DND-41 (cell line): ENCODE results near the gene DNASE1L2.
A peak's percentile ranks its signal among the peaks of the same experiment; 100 is the strongest.

ENCODE experiments used
- ATAC-seq: fragments of 200-7000 bp; cut with Tn5 transposase; 3 replicates; pipeline ENCODE4 v1.9.1; 2021; ENCODE audit warnings: low read depth; ENCODE audit not compliant: insufficient read depth
- DNase-seq: peaks from one replicate; pipeline ENCODE4 v3.0.0-alpha.2; 2020
- H2AFZ ChIP-seq: 2 replicates; pipeline ENCODE4 v1.6.0; 2012; ENCODE audit warnings: low read depth, low read length
- H3K27ac ChIP-seq: 2 replicates; pipeline ENCODE4 v1.5.1; 2012; ENCODE audit warnings: low read length, inconsistent platforms
- H3K27me3 ChIP-seq: fragments of 200-600 bp; sonication (generic); 2 replicates; pipeline ENCODE4 v1.6.0; 2012; ENCODE audit warnings: low read length, mild to moderate bottlenecking, inconsistent platforms; ENCODE audit not compliant: insufficient read depth, poor library complexity
- H3K36me3 ChIP-seq: 2 replicates; pipeline ENCODE4 v1.5.1; 2012; ENCODE audit warnings: low read length, inconsistent platforms; ENCODE audit not compliant: insufficient read depth
- H3K4me1 ChIP-seq: 2 replicates; pipeline ENCODE4 v1.5.1; 2012; ENCODE audit warnings: mild to moderate bottlenecking, low read length; ENCODE audit not compliant: insufficient read depth
- H3K4me2 ChIP-seq: 2 replicates; pipeline ENCODE4 v1.6.0; 2012; ENCODE audit warnings: mild to moderate bottlenecking, moderate library complexity, low read length, inconsistent platforms; ENCODE audit not compliant: insufficient read depth
- H3K4me3 ChIP-seq, 2 experiments: fragments of 200-600 bp in 1 of 2; shearing (Covaris generic) in 1 of 2; 2 replicates each; pipeline ENCODE4 v1.5.1; 2012 to 2016; ENCODE audit warnings: inconsistent platforms in 2 of 2, low read length in 2 of 2, mild to moderate bottlenecking in 2 of 2, low read depth in 1 of 2, moderate library complexity in 1 of 2
- H3K79me2 ChIP-seq: 2 replicates; pipeline ENCODE4 v1.6.0; 2012; ENCODE audit warnings: low read length, inconsistent platforms; ENCODE audit not compliant: insufficient read depth
- H3K9ac ChIP-seq: 2 replicates; pipeline ENCODE4 v1.6.0; 2012; ENCODE audit warnings: low read depth, mild to moderate bottlenecking, inconsistent platforms, low read length, moderate library complexity
- H3K9me3 ChIP-seq: 2 replicates; pipeline ENCODE4 v1.5.1; 2012; ENCODE audit warnings: low read length, moderate library complexity, mild to moderate bottlenecking, inconsistent platforms; ENCODE audit not compliant: insufficient read depth, severe bottlenecking
- H4K20me1 ChIP-seq: 2 replicates; pipeline ENCODE4 v1.6.0; 2012; ENCODE audit warnings: low read length; ENCODE audit not compliant: insufficient read depth
- CTCF ChIP-seq: IDR thresholded peaks from 2 replicates; pipeline ENCODE4 v1.5.1; 2012; ENCODE audit warnings: borderline replicate concordance, low read length, moderate library complexity, mild to moderate bottlenecking; ENCODE audit not compliant: poor library complexity, severe bottlenecking; ENCODE audit errors: extremely low read depth
- EZH2 ChIP-seq: IDR thresholded peaks from 3 replicates; pipeline ENCODE4 v1.6.1; 2012; ENCODE audit warnings: borderline replicate concordance, low read depth, mild to moderate bottlenecking, moderate library complexity, low read length, inconsistent platforms; ENCODE audit not compliant: severe bottlenecking

The DNASE1L2 gene

GRCh38 chr16:2236337-2237101 is at the start of gene DNASE1L2:
TSS of gene DNASE1L2 (plus strand) at chr16:2236444. CDS start at chr16:2236817, 373 bp downstream.
- no peak within 1 kb of the TSS for H3K27ac ChIP-seq
- peaks cover 71% of the 10 kb centered on the region for H3K36me3 ChIP-seq
- H3K4me2 ChIP-seq = no peak within 1 kb of the TSS
- ATAC-seq (peak; percentile 18; the same call in 2 of the 3 replicates), DNase-seq (no peak)
- no peaks in the 10 kb centered on the region for H3K79me2 ChIP-seq
- H3K27me3 ChIP-seq = no peaks in the 10 kb centered on the region
- no peak within 1 kb of the TSS for H3K4me3 ChIP-seq
- peaks cover 32% of the 10 kb centered on the region for H4K20me1 ChIP-seq
- no peak for TF ChIP-seq CTCF
- no peak for TF ChIP-seq EZH2
- no peak within 1 kb of the TSS for H2AFZ ChIP-seq
- H3K4me1 ChIP-seq = no peaks in the 10 kb centered on the region
- no peak within 1 kb of the TSS for H3K9ac ChIP-seq
- no peaks in the 10 kb centered on the region for H3K9me3 ChIP-seq

GRCh38 chr16:2186505-2186904 is 49.7 kb upstream of the DNASE1L2 start:
- Histone ChIP-seq H3K9me3 (no peaks in the 10 kb centered on the region), H3K27ac (no peak overlapping the region), H4K20me1 (no peaks in the 10 kb centered on the region; the same call in 1 of the 2 replicates), H3K4me3 (no peak overlapping the region), H2AFZ (no peak overlapping the region), H3K27me3 (no peaks in the 10 kb centered on the region), H3K4me1 (no peaks in the 10 kb centered on the region), H3K79me2 (no peaks in the 10 kb centered on the region), H3K9ac (no peak overlapping the region), H3K36me3 (no peaks in the 10 kb centered on the region), H3K4me2 (no peak overlapping the region)
- DNase-seq (no peak), ATAC-seq (no peak)
- TF ChIP-seq EZH2 (no peak), CTCF (no peak)

- H4K20me1 ChIP-seq = no peaks in the 10 kb centered on the region; the same call in 1 of the 2 replicates
- no peak overlapping the region for H2AFZ ChIP-seq
- no peaks in the 10 kb centered on the region for H3K36me3 ChIP-seq
- DNase-seq = no peak
- H3K9me3 ChIP-seq = no peaks in the 10 kb centered on the region
- no peak overlapping the region for H3K4me3 ChIP-seq
- no peak for TF ChIP-seq CTCF
- TF ChIP-seq EZH2 = no peak
- H3K79me2 ChIP-seq = no peaks in the 10 kb centered on the region
- no peak overlapping the region for H3K4me2 ChIP-seq
- H3K27me3 ChIP-seq = no peaks in the 10 kb centered on the region
- H3K9ac ChIP-seq = no peak overlapping the region
- no peak overlapping the region for H3K27ac ChIP-seq
- ATAC-seq = no peak
- no peaks in the 10 kb centered on the region for H3K4me1 ChIP-seq
Observed at GRCh38 chr16:2187212-2187611, 49.0 kb upstream of the DNASE1L2 start.
